ENCODE measurements around the gene DIPK1C. TPM values are rescaled to one million over a fixed set of nuclear protein-coding genes. Genes with fewer than 3 reads are reported as not detected.

DIPK1C gene
- total and polyA plus RNA-seq, 2 donors (not counting 1 experiment from before 2014, with no cell fraction given), result not detected

GRCh38 chr18:74488354-74488753, 31.2 kb upstream of the DIPK1C start:
- no peaks in the 10 kb centered on the region for H3K4me1 ChIP-seq (ENCODE audit: control insufficient read depth, extremely low read depth, insufficient read depth, low read length)
- H2AFZ ChIP-seq (ENCODE audit: low read length), result no peak overlapping the region
- no peak overlapping the region for H3K9ac ChIP-seq (ENCODE audit: insufficient read depth, low read length)
- peaks cover 15% of the 10 kb centered on the region for H3K27me3 ChIP-seq (ENCODE audit: control insufficient read depth, insufficient read depth, low read length)
- no peak for DNase-seq (ENCODE audit: low read depth in 2 of 2)
- H3K4me3 ChIP-seq (replicated peaks in 1 of 4; ENCODE audit: control extremely low read depth in 1 of 4, insufficient read depth in 1 of 4, low read depth in 3 of 4, low read length in 4 of 4), result no peak overlapping the region
- TF ChIP-seq EZH2 (IDR thresholded peaks at IDR 0.05; ENCODE audit: low read length, missing control alignments) (no peak), CTCF (conservative IDR thresholded peaks at IDR 0.05 in 1 of 2, IDR thresholded peaks at IDR 0.05 in 1 of 2; ENCODE audit: low read depth in 1 of 2, low read length in 2 of 2) (no peak)
- no peaks in the 10 kb centered on the region for H3K36me3 ChIP-seq (ENCODE audit: control insufficient read depth, insufficient read depth, low read length)
- no peak overlapping the region for H3K27ac ChIP-seq (ENCODE audit: insufficient read depth, low read length)
- no peaks in the 10 kb centered on the region for H3K79me2 ChIP-seq (ENCODE audit: control insufficient read depth, insufficient read depth, low read length)
- H3K9me3 ChIP-seq (ENCODE audit: control insufficient read depth, insufficient read depth, low read depth, low read length), result no peaks in the 10 kb centered on the region
- no peaks in the 10 kb centered on the region for H4K20me1 ChIP-seq (ENCODE audit: control insufficient read depth, extremely low read depth, insufficient read depth, low read length)
- H3K4me2 ChIP-seq (ENCODE audit: extremely low read depth, insufficient read depth, low read length), result no peak overlapping the region

- Histone ChIP-seq H3K27me3 (ENCODE audit: control insufficient read depth, insufficient read depth, low read length) (peaks cover 12% of the 10 kb centered on the region), H2AFZ (ENCODE audit: low read length) (no peak overlapping the region), H3K36me3 (ENCODE audit: control insufficient read depth, insufficient read depth, low read length) (no peaks in the 10 kb centered on the region), H3K4me1 (ENCODE audit: control insufficient read depth, extremely low read depth, insufficient read depth, low read length) (no peaks in the 10 kb centered on the region), H3K79me2 (ENCODE audit: control insufficient read depth, insufficient read depth, low read length) (no peaks in the 10 kb centered on the region), H3K4me2 (ENCODE audit: extremely low read depth, insufficient read depth, low read length) (no peak overlapping the region), H3K4me3 (replicated peaks in 1 of 4; ENCODE audit: control extremely low read depth in 1 of 4, insufficient read depth in 1 of 4, low read depth in 3 of 4, low read length in 4 of 4) (no peak overlapping the region), H3K9ac (ENCODE audit: insufficient read depth, low read length) (no peak overlapping the region), H3K9me3 (ENCODE audit: control insufficient read depth, insufficient read depth, low read depth, low read length) (no peaks in the 10 kb centered on the region), H3K27ac (ENCODE audit: insufficient read depth, low read length) (no peak overlapping the region), H4K20me1 (ENCODE audit: control insufficient read depth, extremely low read depth, insufficient read depth, low read length) (no peaks in the 10 kb centered on the region)
- no peak for DNase-seq (ENCODE audit: low read depth in 2 of 2)
- TF ChIP-seq CTCF (conservative IDR thresholded peaks at IDR 0.05 in 1 of 2, IDR thresholded peaks at IDR 0.05 in 1 of 2; ENCODE audit: low read depth in 1 of 2, low read length in 2 of 2) (no peak), EZH2 (IDR thresholded peaks at IDR 0.05; ENCODE audit: low read length, missing control alignments) (no peak)
Observed at GRCh38 chr18:74486119-74486849, 29.2 kb upstream of the DIPK1C start.

- H3K9me3 ChIP-seq (ENCODE audit: control insufficient read depth, insufficient read depth, low read depth, low read length), result no peaks in the 10 kb centered on the region
- no peak for DNase-seq (ENCODE audit: low read depth in 2 of 2)
- no peaks in the 10 kb centered on the region for H3K79me2 ChIP-seq (ENCODE audit: control insufficient read depth, insufficient read depth, low read length)
- H3K27me3 ChIP-seq (ENCODE audit: control insufficient read depth, insufficient read depth, low read length), result peaks cover 6% of the 10 kb centered on the region
- no peak overlapping the region for H2AFZ ChIP-seq (ENCODE audit: low read length)
- H3K4me2 ChIP-seq (ENCODE audit: extremely low read depth, insufficient read depth, low read length), result no peak overlapping the region
- no peak overlapping the region for H3K4me3 ChIP-seq (replicated peaks in 1 of 4; ENCODE audit: control extremely low read depth in 1 of 4, insufficient read depth in 1 of 4, low read depth in 3 of 4, low read length in 4 of 4)
- TF ChIP-seq EZH2 (IDR thresholded peaks at IDR 0.05; ENCODE audit: low read length, missing control alignments) (no peak), CTCF (conservative IDR thresholded peaks at IDR 0.05 in 1 of 2, IDR thresholded peaks at IDR 0.05 in 1 of 2; ENCODE audit: low read depth in 1 of 2, low read length in 2 of 2) (no peak)
- H4K20me1 ChIP-seq (ENCODE audit: control insufficient read depth, extremely low read depth, insufficient read depth, low read length), result no peaks in the 10 kb centered on the region
- no peaks in the 10 kb centered on the region for H3K36me3 ChIP-seq (ENCODE audit: control insufficient read depth, insufficient read depth, low read length)
- H3K9ac ChIP-seq (ENCODE audit: insufficient read depth, low read length), result no peak overlapping the region
- H3K27ac ChIP-seq (ENCODE audit: insufficient read depth, low read length), result no peak overlapping the region
- H3K4me1 ChIP-seq (ENCODE audit: control insufficient read depth, extremely low read depth, insufficient read depth, low read length), result no peaks in the 10 kb centered on the region
Observed at GRCh38 chr18:74482697-74483096, 25.6 kb upstream of the DIPK1C start.

Data from fibroblast of lung (primary cell).